Adrenal gland (tissue), 5 donors: Measurements from ENCODE around the gene MTMR12.

ENCODE experiments used
- POLR2A ChIP-seq, 2 donors: fragments of 450-650 bp; IDR thresholded peaks; one replicate each; pipeline ENCODE4 v1.6.1; 2017; ENCODE audit warnings: antibody characterized with exemption in 2 of 2, mild to moderate bottlenecking in 2 of 2, moderate library complexity in 1 of 2
- TF ChIP-seq, protein P1 (sequence below), 6 experiments: fragments of 450-650 bp in 4 of 6; fragments of 200-600 bp in 2 of 6; sonication (generic) in 1 of 6; IDR thresholded peaks; 1 replicate in 5 of 6; 2 replicates in 1 of 6; pipeline versions ENCODE4 v1.5.1 to v1.8.0; 2016 to 2021; ENCODE audit warnings: antibody characterized with exemption in 6 of 6, mild to moderate bottlenecking in 2 of 6, moderate library complexity in 1 of 6
- donor health status: DM: no; HTN: no; CAD: no.

DNA sequence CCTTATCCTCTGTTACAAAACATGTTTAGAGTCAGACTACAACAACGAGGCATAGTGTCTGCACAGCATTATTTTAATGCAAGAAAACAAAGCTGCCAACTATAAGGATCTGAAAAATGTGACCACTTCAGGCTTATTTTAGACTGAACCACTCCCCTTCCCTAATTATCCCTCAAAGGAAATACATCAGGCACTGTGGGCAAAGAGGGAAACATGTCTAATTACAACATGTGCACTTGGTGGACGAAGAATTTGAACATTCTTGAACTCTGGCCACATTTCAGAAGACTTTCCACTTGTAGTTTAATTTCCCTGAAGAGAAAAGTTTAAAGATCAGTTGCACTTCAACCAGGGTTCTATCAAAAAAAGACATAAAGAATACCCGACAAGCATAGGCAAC, 3.8 kb downstream of the MTMR12 start:
- TF ChIP-seq, protein P1, sequence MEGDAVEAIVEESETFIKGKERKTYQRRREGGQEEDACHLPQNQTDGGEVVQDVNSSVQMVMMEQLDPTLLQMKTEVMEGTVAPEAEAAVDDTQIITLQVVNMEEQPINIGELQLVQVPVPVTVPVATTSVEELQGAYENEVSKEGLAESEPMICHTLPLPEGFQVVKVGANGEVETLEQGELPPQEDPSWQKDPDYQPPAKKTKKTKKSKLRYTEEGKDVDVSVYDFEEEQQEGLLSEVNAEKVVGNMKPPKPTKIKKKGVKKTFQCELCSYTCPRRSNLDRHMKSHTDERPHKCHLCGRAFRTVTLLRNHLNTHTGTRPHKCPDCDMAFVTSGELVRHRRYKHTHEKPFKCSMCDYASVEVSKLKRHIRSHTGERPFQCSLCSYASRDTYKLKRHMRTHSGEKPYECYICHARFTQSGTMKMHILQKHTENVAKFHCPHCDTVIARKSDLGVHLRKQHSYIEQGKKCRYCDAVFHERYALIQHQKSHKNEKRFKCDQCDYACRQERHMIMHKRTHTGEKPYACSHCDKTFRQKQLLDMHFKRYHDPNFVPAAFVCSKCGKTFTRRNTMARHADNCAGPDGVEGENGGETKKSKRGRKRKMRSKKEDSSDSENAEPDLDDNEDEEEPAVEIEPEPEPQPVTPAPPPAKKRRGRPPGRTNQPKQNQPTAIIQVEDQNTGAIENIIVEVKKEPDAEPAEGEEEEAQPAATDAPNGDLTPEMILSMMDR (IDR thresholded peaks at IDR 0.05) = no peak
- TF ChIP-seq POLR2A (IDR thresholded peaks at IDR 0.05) = no peak
